ENCODE results near the gene SUSD6. TPM values are rescaled to one million over a fixed set of nuclear protein-coding genes. Genes with fewer than 3 reads are reported as not detected.

SUSD6 gene
- total RNA-seq, 1 experiment from 2014 or later, result 21.5 TPM

DNA sequence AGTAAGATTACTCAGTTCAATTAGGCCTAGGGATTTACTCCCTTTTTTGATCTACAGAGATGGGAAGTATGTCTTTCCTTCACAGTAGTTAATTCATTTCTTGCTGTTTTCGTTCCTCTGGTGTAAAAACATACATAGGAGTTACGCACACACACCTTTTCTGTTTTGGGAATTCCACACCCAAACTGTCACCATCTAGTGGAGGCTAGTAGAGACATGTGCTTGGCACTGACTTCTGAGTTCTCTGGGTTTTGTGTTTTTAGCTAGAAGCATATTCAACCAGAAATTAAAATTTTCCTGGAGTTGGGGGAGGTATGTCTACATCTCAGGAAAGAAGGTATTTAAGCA lies 1.4 kb downstream of the SUSD6 start:
- TF ChIP-seq, protein P1, sequence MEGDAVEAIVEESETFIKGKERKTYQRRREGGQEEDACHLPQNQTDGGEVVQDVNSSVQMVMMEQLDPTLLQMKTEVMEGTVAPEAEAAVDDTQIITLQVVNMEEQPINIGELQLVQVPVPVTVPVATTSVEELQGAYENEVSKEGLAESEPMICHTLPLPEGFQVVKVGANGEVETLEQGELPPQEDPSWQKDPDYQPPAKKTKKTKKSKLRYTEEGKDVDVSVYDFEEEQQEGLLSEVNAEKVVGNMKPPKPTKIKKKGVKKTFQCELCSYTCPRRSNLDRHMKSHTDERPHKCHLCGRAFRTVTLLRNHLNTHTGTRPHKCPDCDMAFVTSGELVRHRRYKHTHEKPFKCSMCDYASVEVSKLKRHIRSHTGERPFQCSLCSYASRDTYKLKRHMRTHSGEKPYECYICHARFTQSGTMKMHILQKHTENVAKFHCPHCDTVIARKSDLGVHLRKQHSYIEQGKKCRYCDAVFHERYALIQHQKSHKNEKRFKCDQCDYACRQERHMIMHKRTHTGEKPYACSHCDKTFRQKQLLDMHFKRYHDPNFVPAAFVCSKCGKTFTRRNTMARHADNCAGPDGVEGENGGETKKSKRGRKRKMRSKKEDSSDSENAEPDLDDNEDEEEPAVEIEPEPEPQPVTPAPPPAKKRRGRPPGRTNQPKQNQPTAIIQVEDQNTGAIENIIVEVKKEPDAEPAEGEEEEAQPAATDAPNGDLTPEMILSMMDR (IDR thresholded peaks at IDR 0.05; ENCODE audit: insufficient read depth in 1 of 2, low read depth in 1 of 2, low read length in 1 of 2, severe bottlenecking in 1 of 2, unreplicated experiment in 1 of 2), result peak in 1 of 2 experiments; percentile 34
- Histone ChIP-seq H3K9me3 (no peaks in the 10 kb centered on the region), H3K4me1 (peaks cover 26% of the 10 kb centered on the region), H3K36me3 (ENCODE audit: control insufficient read depth, insufficient read depth, low read length) (no peaks in the 10 kb centered on the region), H3K27me3 (replicated peaks; ENCODE audit: control insufficient read depth, insufficient read depth, low read length) (no peaks in the 10 kb centered on the region), H3K4me3 (ENCODE audit: low read depth, low read length) (peak overlapping the region; percentile 67)
- H3K4me3 Mint-ChIP-seq (ENCODE audit: unreplicated experiment), result peak overlapping the region; percentile 91
- ChIA-PET CTCF (interaction anchor here (1.0 to 1.6 kb wide), 3 partner anchors 13 to 98 kb away, joined by 3 read pairs; no protein-coding TSS in a partner anchor), POLR2A (no interaction called here)
- no peak for DNase-seq
- TSS peak; percentile 42 for BruUV-seq (replicated peaks)
- intact Hi-C loops (cut with micrococcal nuclease; ENCODE audit: unreplicated experiment), result loop anchor here (2.0 kb wide), 1 partner anchor 20 kb away; no protein-coding TSS in a partner anchor
- H3K36me3 Mint-ChIP-seq (ENCODE audit: insufficient read depth, unreplicated experiment), result peaks cover 6% of the 10 kb centered on the region
- peak overlapping the region; percentile 78 for H3K27ac Mint-ChIP-seq (ENCODE audit: unreplicated experiment)
- H3K27me3 Mint-ChIP-seq (ENCODE audit: insufficient read depth, unreplicated experiment), result no peaks in the 10 kb centered on the region
- no peaks in the 10 kb centered on the region for H3K9me3 Mint-ChIP-seq (ENCODE audit: unreplicated experiment)
- peaks cover 43% of the 10 kb centered on the region for H3K4me1 Mint-ChIP-seq (ENCODE audit: low read depth, unreplicated experiment)

DNA sequence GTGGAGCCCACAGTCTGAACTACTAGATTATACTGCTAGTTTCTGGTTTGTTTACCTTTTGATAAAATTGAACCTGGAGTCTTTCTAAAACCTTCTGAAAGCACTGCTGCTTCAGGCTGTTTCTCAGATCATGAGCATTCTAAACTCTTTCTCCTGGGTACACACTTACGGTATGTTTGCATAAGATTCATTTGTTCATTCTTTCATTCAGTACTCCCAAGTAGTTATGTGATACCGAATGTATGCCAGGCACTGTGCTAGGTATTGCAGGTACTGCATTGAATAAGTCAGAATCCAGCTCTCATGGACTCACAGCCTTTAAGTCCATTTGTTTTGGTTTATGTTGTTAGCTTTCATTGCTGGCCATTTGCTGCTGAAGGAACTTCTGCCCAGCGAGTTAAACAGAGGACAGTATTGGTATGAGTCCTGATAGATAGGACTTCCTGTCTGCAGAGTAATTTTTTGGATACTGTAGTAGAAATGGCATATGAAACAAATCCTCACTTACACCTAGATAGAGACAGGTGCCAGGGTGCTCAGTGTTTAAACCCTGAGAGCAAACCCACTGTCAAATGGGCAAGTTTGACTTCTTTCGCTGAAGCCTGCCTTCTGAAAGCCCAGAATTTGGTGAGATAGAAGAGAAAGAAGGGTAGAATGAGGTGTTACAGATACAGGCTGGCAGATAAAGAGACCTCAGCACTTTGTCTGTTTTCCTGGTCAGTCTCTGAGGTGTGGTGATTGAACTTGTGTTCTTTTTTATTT lies 2.1 kb downstream of the SUSD6 start:
- no peak for DNase-seq
- TF ChIP-seq, protein P1 (IDR thresholded peaks at IDR 0.05; ENCODE audit: insufficient read depth in 1 of 2, low read depth in 1 of 2, low read length in 1 of 2, severe bottlenecking in 1 of 2, unreplicated experiment in 1 of 2), result no peak
- H3K4me1 Mint-ChIP-seq (ENCODE audit: low read depth, unreplicated experiment), result peaks cover 43% of the 10 kb centered on the region
- Histone ChIP-seq H3K4me3 (ENCODE audit: low read depth, low read length) (peak overlapping the region; percentile 67), H3K27me3 (replicated peaks; ENCODE audit: control insufficient read depth, insufficient read depth, low read length) (no peaks in the 10 kb centered on the region), H3K9me3 (no peaks in the 10 kb centered on the region), H3K4me1 (peaks cover 26% of the 10 kb centered on the region), H3K36me3 (ENCODE audit: control insufficient read depth, insufficient read depth, low read length) (no peaks in the 10 kb centered on the region)
- H3K27me3 Mint-ChIP-seq (ENCODE audit: insufficient read depth, unreplicated experiment), result no peaks in the 10 kb centered on the region
- POLR2A ChIA-PET, result no interaction called here
- H3K36me3 Mint-ChIP-seq (ENCODE audit: insufficient read depth, unreplicated experiment), result peaks cover 6% of the 10 kb centered on the region
- CTCF ChIA-PET, result interaction anchor here (1.4 to 1.6 kb wide), 2 partner anchors 12 to 97 kb away, joined by 3 read pairs; no protein-coding TSS in a partner anchor
- intact Hi-C loops (cut with micrococcal nuclease; ENCODE audit: unreplicated experiment), result loop anchor here (2.0 kb wide), 1 partner anchor 19 kb away; no protein-coding TSS in a partner anchor
- peak overlapping the region; percentile 78 for H3K27ac Mint-ChIP-seq (ENCODE audit: unreplicated experiment)
- no TSS peak for BruUV-seq (replicated peaks)
- H3K4me3 Mint-ChIP-seq (ENCODE audit: unreplicated experiment), result peak overlapping the region; percentile 91
- H3K9me3 Mint-ChIP-seq (ENCODE audit: unreplicated experiment), result no peaks in the 10 kb centered on the region

DNA sequence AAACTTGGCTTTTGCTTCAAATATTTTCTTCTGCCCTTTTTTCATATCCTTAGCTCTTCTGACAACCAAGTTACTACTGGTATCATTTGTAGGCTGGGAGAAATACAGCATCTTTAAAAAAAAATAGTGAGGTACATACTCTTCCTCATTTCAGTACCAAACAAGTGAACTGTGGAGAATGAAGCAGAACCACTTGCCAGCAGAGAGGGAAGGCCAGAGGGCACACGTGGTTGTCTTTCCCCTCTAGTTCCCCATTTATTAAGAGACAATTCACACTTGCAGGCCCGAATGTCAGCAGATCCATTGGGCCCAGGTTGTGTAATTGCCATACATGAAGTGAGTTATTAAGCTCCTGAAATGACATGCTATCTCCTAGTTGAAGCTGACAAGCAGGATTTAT lies 3.2 kb downstream of the SUSD6 start:
- H3K36me3 ChIP-seq (ENCODE audit: control insufficient read depth, insufficient read depth, low read length), result no peaks in the 10 kb centered on the region
- TF ChIP-seq, protein P1 (IDR thresholded peaks at IDR 0.05; ENCODE audit: insufficient read depth in 1 of 2, low read depth in 1 of 2, low read length in 1 of 2, severe bottlenecking in 1 of 2, unreplicated experiment in 1 of 2), result no peak
- no peaks in the 10 kb centered on the region for H3K9me3 Mint-ChIP-seq (ENCODE audit: unreplicated experiment)
- DNase-seq, result no peak
- no peaks in the 10 kb centered on the region for H3K9me3 ChIP-seq
- ChIA-PET POLR2A (no interaction called here), CTCF (no interaction called here)
- H3K27me3 Mint-ChIP-seq (ENCODE audit: insufficient read depth, unreplicated experiment), result no peaks in the 10 kb centered on the region
- no peaks in the 10 kb centered on the region for H3K27me3 ChIP-seq (replicated peaks; ENCODE audit: control insufficient read depth, insufficient read depth, low read length)
- H3K4me3 Mint-ChIP-seq (ENCODE audit: unreplicated experiment), result no peak overlapping the region
- no peak overlapping the region for H3K27ac Mint-ChIP-seq (ENCODE audit: unreplicated experiment)
- BruUV-seq (replicated peaks), result no TSS peak
- H3K4me1 Mint-ChIP-seq (ENCODE audit: low read depth, unreplicated experiment), result peaks cover 43% of the 10 kb centered on the region
- H3K4me1 ChIP-seq, result peaks cover 26% of the 10 kb centered on the region
- no peak overlapping the region for H3K4me3 ChIP-seq (ENCODE audit: low read depth, low read length)
- H3K36me3 Mint-ChIP-seq (ENCODE audit: insufficient read depth, unreplicated experiment), result peaks cover 6% of the 10 kb centered on the region
- intact Hi-C loops (cut with micrococcal nuclease; ENCODE audit: unreplicated experiment), result no loop called here

Data from Caco-2 (cell line).